Stomach (tissue), 9 donors: Measurements from ENCODE around the gene SYNPO2. TPM values are rescaled to one million over a fixed set of nuclear protein-coding genes. Genes with fewer than 3 reads are reported as not detected.
"Not testable (repeated sequence)": the region's sequence is repeated elsewhere in the genome, so short reads cannot be mapped to it uniquely, and the experiment has no call there.

Experiments used
- DNase-seq, 2 donors: peaks; one replicate each; pipeline versions ENCODE4 v3.0.0 to v3.0.0-alpha.2; 2013 to 2019
- H3K27ac ChIP-seq, 5 donors: fragments of 200-600 bp in 4 of 5; sonication (generic) in 4 of 5; one replicate each; pipeline ENCODE4 v1.5.1; 2013 to 2019; ENCODE audit warnings: mild to moderate bottlenecking in 1 of 5, moderate library complexity in 1 of 5
- H3K27me3 ChIP-seq, 3 donors: fragments of 200-600 bp; sonication (generic); one replicate each; pipeline ENCODE4 v1.5.1; 2017 to 2019; ENCODE audit warnings: mixed run types in 1 of 3
- H3K36me3 ChIP-seq, 4 donors: fragments of 200-600 bp; sonication (generic); 1 replicate in 3 of 4; 2 replicates in 1 of 4; pipeline ENCODE4 v1.5.1; 2016 to 2019
- H3K4me1 ChIP-seq, 4 donors: fragments of 200-600 bp; sonication (generic); one replicate each; pipeline ENCODE4 v1.5.1; 2016 to 2019
- H3K4me3 ChIP-seq, 4 donors: fragments of 200-600 bp; sonication (generic) in 3 of 4; one replicate each; pipeline ENCODE4 v1.5.1; 2016 to 2019; ENCODE audit warnings: mild to moderate bottlenecking in 1 of 4
- H3K9me3 ChIP-seq, 4 donors: fragments of 200-600 bp; sonication (generic); one replicate each; pipeline ENCODE4 v1.5.1; 2016 to 2019
- EP300 ChIP-seq: sonication (generic); formaldehyde crosslinking; IDR thresholded peaks from one replicate; pipeline ENCODE4 v1.6.1; 2017; ENCODE audit warnings: antibody characterized with exemption
- POLR2A ChIP-seq, 4 donors: fragments of 450-650 bp; IDR thresholded peaks; one replicate each; pipeline ENCODE4 v1.6.1; 2016; ENCODE audit warnings: antibody characterized with exemption in 4 of 4, control low read depth in 2 of 4, mild to moderate bottlenecking in 1 of 4, moderate library complexity in 1 of 4
- POLR2AphosphoS5 ChIP-seq, 3 donors: sonication (generic); formaldehyde crosslinking; IDR thresholded peaks; one replicate each; pipeline ENCODE4 v1.6.1; 2016; ENCODE audit warnings: antibody characterized with exemption in 3 of 3
- WGBS, 5 donors: extraction: QIAGEN DNeasy Blood & Tissue Kit in 3 of 5; methylation state at CpG; one replicate each; pipeline versions ENCODE4 v1.1.5 to v1.1.7; 2013 to 2018; 5-methylcytosine and 5-hydroxymethylcytosine counted together
- intact Hi-C: fragments of 100-400 bp; cut with DNase I; formaldehyde crosslinking; loops from one replicate; pipeline ENCODE4 v1.15.1; 2023; ENCODE audit warnings: low total_unique reads
- polyA plus RNA-seq, 3 donors: library from polyadenylated mRNA; stranded (reverse); fragments of 200-250 nt; gene quantifications; one replicate each; pipeline ENCODE4 v1.2.3, GENCODE V29; 2013
- total RNA-seq, 5 donors: library from RNA; depleted of rRNA; stranded (reverse); fragments of >200 nt; gene quantifications; one replicate each; pipeline versions ENCODE4 v1.1.0 to v1.2.3, GENCODE V29; 2014 to 2016
- TF ChIP-seq, protein P1 (sequence below), 7 experiments: fragments of 450-650 bp in 4 of 7; fragments of 200-600 bp in 3 of 7; sonication (generic) in 3 of 7; IDR thresholded peaks; one replicate each; pipeline ENCODE4 v1.5.1; 2016 to 2019; ENCODE audit warnings: antibody characterized with exemption in 7 of 7, control low read depth in 2 of 7, mild to moderate bottlenecking in 1 of 7
- donor health status: healthy with polysubstance abuse.
- donor health status: Bipolar disorder and iron deficiency.
- donor health status: healthy.

The SYNPO2 gene
- total and polyA plus RNA-seq, 8 donors: 24.8 to 644 (median 150) TPM

DNA sequence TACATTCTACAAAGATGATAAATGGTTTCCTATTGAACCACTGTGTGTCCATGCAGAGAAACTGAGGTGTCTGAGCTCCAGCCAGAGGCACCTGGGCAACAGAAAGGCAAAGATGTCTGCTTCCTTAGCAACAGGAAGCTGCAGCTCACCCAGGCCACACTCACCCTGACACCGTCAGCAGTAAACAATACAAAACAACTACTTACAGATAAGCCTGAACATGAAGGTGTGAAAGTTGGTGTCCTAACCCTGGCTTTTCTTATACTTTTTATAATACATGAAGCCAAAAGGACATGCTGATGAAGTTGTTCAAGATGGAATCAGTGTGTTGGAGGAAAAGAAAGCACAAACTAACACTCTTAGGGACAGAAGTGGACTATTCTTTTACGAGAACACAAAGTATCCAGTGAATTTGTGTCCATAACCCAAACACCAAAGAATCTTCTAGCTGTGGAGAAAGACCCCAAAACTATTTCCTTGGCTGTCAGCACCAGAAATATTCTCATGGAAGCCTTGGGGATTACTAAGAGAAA is 117.3 kb downstream of the SYNPO2 start:
- WGBS, 5 donors: 60 to 79% (median 66%) methylated on average over 2 of the region's 2 CpGs
- DNase-seq: no peak
- intact Hi-C loops: no loop called here
- no peaks in the 10 kb centered on the region for H3K36me3 ChIP-seq
- no peak for TF ChIP-seq POLR2A (IDR thresholded peaks at IDR 0.05)
- H3K4me1 ChIP-seq: peaks cover 0 to 20% (median 0%) of the 10 kb centered on the region in 4 donors
- H3K27me3 ChIP-seq: no peaks in the 10 kb centered on the region
- no peaks in the 10 kb centered on the region for H3K9me3 ChIP-seq
- H3K4me3 ChIP-seq: no peak overlapping the region
- H3K27ac ChIP-seq: peak overlapping the region in 4 of 5 donors; percentile 36 to 68 (median 62)

DNA sequence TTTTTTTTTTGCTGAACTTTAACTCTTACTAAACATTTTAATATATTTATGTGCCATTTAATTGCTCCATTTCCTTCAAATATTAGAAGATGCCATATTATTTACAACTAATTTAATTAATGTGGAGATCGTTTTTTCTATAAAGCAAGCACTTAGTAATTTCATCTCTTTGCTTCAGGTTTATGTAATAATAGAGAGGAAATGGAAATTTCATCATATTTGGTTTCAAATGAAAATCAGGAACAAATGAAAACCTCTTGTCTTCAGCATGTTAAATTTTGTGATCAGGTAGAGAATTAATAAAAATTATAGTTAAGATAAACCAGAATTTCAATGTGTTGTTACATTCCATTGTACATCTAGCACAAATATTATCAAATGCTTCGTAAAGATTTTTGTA is 120.1 kb downstream of the SYNPO2 start:
- TF ChIP-seq EP300 (no peak), POLR2AphosphoS5 (IDR thresholded peaks at IDR 0.05) (no peak), POLR2A (IDR thresholded peaks at IDR 0.05) (no peak)
- TF ChIP-seq, protein P1, sequence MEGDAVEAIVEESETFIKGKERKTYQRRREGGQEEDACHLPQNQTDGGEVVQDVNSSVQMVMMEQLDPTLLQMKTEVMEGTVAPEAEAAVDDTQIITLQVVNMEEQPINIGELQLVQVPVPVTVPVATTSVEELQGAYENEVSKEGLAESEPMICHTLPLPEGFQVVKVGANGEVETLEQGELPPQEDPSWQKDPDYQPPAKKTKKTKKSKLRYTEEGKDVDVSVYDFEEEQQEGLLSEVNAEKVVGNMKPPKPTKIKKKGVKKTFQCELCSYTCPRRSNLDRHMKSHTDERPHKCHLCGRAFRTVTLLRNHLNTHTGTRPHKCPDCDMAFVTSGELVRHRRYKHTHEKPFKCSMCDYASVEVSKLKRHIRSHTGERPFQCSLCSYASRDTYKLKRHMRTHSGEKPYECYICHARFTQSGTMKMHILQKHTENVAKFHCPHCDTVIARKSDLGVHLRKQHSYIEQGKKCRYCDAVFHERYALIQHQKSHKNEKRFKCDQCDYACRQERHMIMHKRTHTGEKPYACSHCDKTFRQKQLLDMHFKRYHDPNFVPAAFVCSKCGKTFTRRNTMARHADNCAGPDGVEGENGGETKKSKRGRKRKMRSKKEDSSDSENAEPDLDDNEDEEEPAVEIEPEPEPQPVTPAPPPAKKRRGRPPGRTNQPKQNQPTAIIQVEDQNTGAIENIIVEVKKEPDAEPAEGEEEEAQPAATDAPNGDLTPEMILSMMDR (IDR thresholded peaks at IDR 0.05): no peak

GRCh38 chr4:119010221-119010620 is 121.6 kb downstream of the SYNPO2 start:
- WGBS, 5 donors: 76 to 82% (median 77%) methylated on average over 2 of the region's 2 CpGs
- H3K27ac ChIP-seq: peak overlapping the region in 4 of 5 donors; percentile 61 to 83 (median 66)

More for the DNA sequence above, 120.1 kb downstream of the SYNPO2 start:
- Histone ChIP-seq H3K27me3 (no peaks in the 10 kb centered on the region), H3K36me3 (no peaks in the 10 kb centered on the region), H3K4me3 (no peak overlapping the region), H3K9me3 (no peaks in the 10 kb centered on the region), H3K27ac (peak overlapping the region in 2 of 5 donors; percentile 20 to 83), H3K4me1 (peaks cover 0 to 21% (median 0%) of the 10 kb centered on the region in 4 donors)
- WGBS, 5 donors: 64 to 74% (median 70%) methylated on average over 2 of the region's 2 CpGs
- intact Hi-C loops: no loop called here
- DNase-seq: no peak

DNA sequence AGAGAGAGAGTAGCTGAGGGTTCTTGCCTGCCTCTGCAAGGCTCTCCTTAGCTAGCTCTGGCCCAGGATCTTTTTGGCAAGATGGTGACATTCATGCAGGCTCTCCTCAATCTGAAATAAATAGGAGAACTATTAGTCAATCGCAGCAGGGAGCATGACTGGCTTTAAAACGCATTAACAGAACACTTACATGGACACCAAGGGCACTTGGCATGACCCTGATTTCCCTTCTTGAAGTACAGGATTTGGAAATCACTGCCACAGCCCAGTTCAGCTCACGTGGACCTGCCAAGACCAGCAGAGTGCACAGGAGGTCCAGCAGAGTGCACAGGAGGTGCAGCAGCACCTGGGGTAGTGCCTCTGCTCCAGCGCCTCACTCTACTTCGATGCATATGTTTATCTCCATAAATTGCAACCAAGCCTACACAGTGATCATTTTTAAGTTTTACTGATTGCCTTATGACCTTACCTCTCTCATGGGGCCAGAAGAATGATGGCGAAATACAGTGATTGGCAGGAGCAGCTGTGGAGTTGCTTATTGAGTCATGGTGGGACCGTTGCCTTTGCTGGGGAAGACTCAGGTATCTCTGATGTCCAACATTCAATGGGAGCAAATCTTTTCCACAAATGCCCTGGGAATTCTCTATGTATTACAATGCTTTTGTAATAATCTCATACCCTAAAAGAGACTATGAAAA is 122.4 kb downstream of the SYNPO2 start:
- TF ChIP-seq, protein P1 (IDR thresholded peaks at IDR 0.05): no peak
- peak; percentile 52 to 93 (median 58) for TF ChIP-seq POLR2AphosphoS5 (IDR thresholded peaks at IDR 0.05)
- TF ChIP-seq EP300: peak; percentile 66
- no peak for TF ChIP-seq POLR2A (IDR thresholded peaks at IDR 0.05)
- DNase-seq: no peak
- Histone ChIP-seq H3K9me3 (no peaks in the 10 kb centered on the region), H3K27me3 (no peaks in the 10 kb centered on the region), H3K27ac (peak overlapping the region in 4 of 5 donors; percentile 61 to 83 (median 66)), H3K4me1 (peaks cover 0 to 21% (median 0%) of the 10 kb centered on the region in 4 donors), H3K36me3 (no peaks in the 10 kb centered on the region), H3K4me3 (no peak overlapping the region)
- 60 to 76% (median 67%) methylated on average over 7 of the region's 7 CpGs for WGBS, 5 donors
- intact Hi-C loops: no loop called here

More at GRCh38 chr4:119010221-119010620, 121.6 kb downstream of the SYNPO2 start:
- H3K9me3 ChIP-seq, H3K36me3 ChIP-seq, H3K27me3 ChIP-seq, DNase-seq, intact Hi-C loops, H3K4me3 ChIP-seq: not testable (repeated sequence)
- H3K4me1 ChIP-seq: peaks cover 0 to 21% (median 0%) of the 10 kb centered on the region in 4 donors

DNA sequence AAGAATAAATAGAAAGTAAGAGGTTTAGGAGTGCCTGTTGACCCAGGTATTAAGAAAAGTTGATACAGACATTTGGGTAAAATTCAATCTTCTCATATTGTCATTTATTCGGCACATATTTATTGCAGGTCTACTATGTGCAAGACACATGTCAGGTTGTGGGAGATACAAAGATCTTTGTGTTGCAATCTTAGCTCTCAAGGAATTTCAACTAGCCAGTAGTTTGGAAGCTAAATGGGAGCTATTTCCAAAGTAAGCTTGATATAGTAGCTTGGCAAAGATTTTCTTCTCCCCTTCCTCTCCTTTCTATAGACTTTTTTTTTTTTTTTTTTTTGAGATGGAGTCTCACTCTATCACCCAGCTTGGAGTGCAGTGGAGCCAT is 122.9 kb downstream of the SYNPO2 start:
- 89 to 98% (median 95%) methylated on average over 1 of the region's 1 CpG for WGBS, 5 donors
- Histone ChIP-seq H3K4me1 (peaks cover 0 to 21% (median 0%) of the 10 kb centered on the region in 4 donors), H3K27me3 (no peaks in the 10 kb centered on the region), H3K27ac (peak overlapping the region in 4 of 5 donors; percentile 61 to 83 (median 66)), H3K4me3 (no peak overlapping the region), H3K9me3 (no peaks in the 10 kb centered on the region), H3K36me3 (no peaks in the 10 kb centered on the region)
- intact Hi-C loops: no loop called here
- TF ChIP-seq, protein P1 (IDR thresholded peaks at IDR 0.05): no peak
- no peak for TF ChIP-seq EP300
- no peak for TF ChIP-seq POLR2AphosphoS5 (IDR thresholded peaks at IDR 0.05)
- no peak for TF ChIP-seq POLR2A (IDR thresholded peaks at IDR 0.05)
- no peak for DNase-seq
